ENCODE data around the gene SUPT4H1.

DNA sequence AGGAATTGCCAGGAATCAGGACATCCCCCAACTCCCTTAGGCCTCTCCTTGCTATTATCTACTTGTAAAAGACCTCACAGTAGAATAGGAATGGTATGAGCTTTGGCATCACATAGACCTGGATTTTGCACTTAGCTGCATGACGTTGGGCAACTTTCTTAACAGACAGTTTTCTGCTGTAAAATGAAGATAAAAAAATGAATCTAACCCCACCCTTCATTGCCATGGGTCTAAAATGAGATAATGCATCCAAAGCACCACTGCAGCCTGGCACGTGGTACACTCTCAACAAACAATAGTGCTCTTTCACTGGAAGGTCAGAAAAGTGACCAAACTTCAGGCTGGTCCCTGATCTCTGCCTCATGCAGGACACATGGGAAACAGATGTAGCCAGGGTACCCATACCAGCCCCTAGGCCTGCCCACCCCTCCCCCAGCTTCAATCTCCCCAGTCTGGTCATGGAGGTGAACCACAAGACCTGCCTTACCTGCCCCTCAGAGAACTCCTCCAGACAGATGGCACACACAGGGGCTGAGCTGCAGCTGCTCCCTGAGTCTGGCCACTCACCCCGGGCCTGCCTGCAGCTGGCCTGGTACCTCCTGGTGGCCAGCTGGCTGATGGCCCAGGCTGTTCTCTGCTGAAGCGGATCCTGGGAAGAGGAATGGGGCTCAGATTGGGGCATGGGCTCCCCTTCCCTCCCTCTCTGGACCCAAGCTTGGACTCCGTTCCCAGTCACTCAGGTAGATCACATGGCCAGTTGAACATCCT, 8.5 kb upstream of the SUPT4H1 start:
- TF ChIP-seq SUZ12 (IDR thresholded peaks at IDR 0.05; ENCODE audit: extremely low read depth, insufficient read depth, insufficient read length): no peak
- no peak for TF ChIP-seq ZNF274 (IDR thresholded peaks at IDR 0.05; ENCODE audit: low read depth, low read length)
